Fibroblast of skin of scalp (primary cell): Measurements from ENCODE around the gene CLEC20A. TPM values are rescaled to one million over a fixed set of nuclear protein-coding genes. Genes with fewer than 3 reads are reported as not detected.

ENCODE experiments used
- DNase-seq: peaks from one replicate; pipeline ENCODE4 v3.0.0-alpha.2; 2013
- polyA plus RNA-seq, 2 experiments: library from polyadenylated mRNA; unstranded; fragments of 120-200 nt; gene quantifications; one replicate each; pipeline ENCODE4 v1.2.1, GENCODE V29; 2013; ENCODE audit not compliant: insufficient read length in 2 of 2

CLEC20A gene
- not detected for polyA plus RNA-seq (2013, experiment 1 of 2; ENCODE audit: insufficient read length)
- polyA plus RNA-seq (2013, experiment 2 of 2; ENCODE audit: insufficient read length): not detected

DNA sequence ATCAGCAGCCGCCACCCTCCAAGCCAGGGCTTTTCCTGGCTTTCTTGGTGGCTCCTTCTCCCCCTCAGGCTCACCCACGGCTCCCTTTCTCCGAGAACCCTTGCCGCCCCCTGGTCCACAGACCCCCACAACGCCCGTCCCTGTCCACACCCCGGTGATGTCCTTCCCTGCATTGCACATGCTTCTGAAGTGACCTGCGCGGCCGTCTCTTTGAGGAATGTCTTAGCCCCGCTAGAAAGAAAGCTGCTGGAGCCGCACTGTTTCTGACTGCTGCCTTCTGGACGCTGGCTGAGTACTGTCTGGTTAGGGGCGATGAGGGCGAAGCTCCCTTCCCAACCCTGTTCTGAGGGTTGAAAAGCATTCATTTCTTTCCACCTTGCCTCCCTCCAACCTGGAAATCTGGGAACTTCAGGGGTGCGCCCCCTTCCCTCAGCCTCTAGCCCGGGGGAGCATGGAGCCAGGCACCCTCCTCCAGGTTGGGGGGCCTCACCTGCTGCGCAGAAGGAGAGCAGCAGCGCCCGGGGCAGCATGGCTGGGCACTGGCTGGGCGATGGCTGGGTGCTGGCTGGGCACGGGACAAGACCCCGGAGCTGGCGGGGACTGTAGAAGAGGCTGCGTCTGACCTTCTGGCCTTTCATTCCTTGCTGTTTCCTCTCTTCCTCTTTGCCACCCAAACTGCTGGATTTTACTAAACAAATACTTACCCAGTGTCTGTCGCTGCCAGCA lies at the start of gene CLEC20A:
Gene CLEC20A, minus strand, starts transcription at position 555 of the 726 bp plus-strand sequence. Its CDS starts 25 bp downstream, at position 530.
- DNase-seq: no peak

DNA sequence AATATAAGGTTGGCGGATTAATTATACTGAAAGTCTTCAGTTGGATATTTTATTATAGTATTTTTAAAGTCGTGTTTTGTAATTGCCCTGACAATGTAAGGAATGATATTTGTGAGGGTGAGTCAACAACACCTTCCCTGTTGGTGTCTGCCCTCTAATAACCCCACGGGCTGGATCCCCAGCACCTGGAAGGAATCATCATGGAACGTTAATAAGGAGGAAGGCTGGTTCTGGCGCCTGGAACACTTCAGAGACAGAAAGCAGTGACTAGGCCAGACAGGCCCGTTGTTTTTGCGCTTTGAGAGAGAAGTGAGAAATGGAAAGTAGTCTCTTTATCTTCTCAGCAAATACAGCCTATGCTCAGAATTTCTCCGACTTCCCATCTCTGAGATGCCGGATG lies 47.8 kb upstream of the CLEC20A start:
- no peak for DNase-seq

DNA sequence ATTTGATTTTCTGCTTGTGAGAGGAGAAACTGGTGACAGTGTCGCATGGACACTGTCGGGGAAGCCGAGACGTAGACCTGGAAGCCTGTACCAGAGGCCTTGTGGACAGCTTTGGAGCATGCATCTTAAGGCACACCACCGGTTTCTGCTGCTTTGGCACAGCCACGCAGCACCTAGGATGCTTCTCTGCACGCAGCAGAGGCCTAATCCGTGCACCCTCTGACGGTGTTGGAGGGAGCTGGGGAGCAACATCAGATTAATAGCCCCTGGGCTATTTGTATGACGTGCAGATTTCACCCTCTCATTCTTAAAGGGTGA lies 46.5 kb upstream of the CLEC20A start:
- DNase-seq: no peak

DNA sequence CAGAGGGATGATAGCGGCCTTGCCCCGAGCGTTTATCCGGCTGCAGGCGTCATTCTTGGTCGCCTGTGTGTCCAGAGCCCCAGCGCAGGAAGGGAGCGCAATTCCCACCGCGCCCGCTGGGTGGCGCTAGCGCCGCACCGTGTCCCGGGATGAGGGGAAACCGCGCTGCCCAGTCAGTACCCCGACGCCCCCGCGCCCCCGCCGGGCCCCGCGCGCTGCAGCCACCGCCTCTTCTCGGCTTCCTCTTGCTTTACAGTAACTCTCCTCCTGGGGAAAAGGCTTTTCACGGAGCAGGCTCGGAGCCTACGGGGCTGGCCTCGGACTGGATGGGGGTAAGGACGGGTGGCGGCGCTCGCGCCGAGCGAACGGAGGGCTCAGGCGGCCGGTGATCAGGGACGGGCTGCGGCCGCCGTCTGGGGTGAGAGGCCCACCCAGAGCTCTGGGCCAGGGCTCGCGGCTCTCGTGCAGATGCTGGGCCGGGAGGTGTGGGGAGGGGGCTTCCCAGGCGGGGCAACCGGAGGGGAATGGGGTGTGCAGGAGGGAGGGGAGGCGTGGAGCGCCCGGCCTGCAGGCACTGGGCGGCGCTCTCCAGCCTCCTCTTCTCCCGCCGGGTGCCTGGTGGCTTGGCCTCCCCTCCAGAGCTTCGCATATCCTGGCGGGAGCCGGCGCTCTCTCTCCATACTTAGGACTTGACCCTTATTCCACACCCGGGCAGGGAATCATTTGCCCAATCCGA lies 46.0 kb upstream of the CLEC20A start:
- peak; percentile 93 for DNase-seq

DNA sequence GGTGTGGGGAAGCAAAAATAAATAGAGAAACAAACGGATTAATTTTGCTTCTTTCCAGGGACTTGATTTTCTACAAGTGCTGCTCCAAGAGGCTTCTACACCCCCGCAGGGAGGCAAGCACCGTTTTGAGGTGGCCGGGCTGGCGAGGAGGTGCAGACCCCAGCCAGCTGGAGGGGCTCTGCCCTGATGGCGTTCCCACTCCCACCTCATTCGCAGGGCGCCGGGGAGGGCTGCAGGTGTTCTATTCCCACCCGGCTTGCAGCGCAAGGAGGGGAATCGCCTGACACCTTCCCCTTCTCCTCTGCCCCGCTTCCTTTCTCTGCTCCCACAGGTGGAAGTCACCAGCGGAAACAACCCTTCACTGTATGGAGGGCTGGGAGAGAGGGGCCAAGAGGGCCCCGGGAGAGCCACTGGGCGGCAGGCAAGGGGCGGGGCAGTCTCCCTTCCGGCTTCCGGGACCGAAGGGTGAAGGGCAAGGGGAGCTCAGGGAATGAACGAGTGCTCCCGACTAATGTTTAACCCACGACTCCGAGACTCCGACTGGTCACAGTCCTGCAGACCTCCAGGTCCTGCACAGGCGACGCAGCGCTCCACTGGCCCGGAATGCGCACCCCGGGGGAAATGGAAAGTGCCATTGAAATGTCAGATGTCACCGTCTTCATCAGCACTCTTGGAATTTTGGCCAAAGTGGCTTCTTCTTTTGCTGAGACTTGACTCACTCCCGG lies 45.2 kb upstream of the CLEC20A start:
- DNase-seq: no peak

DNA sequence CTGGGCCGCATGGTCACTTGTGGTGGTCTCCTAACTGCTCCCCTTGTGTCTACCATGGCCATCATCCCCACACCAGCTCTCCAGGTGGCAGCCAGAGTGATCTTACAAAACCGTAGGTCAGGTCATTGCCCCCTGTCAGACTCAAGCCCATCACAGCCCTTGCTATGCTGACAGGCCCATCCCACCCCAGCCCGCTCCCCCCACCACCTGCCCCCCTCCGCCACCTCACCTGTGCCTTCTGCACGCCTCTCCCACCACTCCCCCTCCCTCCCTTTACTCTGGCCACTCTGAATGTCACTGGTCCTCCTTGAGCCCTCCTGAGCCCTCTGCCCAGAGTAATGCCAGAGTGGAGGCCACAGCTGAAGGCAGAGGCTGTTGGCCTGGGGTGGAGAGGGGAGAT lies 44.6 kb upstream of the CLEC20A start:
- no peak for DNase-seq

DNA sequence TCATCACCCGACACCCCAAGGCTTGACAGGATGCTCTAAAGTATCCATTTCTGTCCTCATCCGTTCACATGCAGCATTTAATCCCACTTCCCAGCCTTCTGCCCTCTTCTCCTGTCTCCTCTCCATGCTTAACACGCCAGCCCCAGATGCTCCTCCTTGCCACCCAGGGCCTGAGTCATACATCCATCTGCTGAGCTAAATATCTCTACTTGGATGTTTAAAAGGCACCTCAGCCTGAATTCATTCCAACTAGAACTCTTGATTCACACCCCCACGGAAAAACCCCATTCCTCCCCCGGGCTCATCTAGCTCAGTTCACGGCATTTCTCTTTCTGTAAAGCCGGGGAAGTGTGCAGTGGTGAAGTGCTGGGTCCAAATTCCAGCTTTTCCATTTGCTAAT lies 43.9 kb upstream of the CLEC20A start:
- DNase-seq: peak; percentile 85

DNA sequence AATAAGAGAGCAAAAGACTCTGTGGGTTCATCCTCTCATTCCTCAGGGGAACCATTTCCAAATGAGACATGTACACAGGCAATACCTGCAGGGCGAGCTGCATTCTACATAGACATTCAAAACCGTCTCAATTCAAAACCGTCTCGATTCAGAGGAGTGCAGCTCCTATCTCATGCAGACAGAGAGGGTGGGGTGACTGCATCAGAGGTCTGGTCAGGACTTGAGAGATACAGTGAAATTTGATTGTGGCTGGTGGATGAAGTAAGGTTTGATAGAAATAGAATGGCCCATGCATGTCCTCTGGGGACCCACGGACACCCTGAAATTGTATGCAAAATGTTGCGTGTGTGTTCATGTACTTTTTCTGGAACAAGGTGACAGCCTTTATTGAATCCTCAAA lies 43.4 kb upstream of the CLEC20A start:
- no peak for DNase-seq

DNA sequence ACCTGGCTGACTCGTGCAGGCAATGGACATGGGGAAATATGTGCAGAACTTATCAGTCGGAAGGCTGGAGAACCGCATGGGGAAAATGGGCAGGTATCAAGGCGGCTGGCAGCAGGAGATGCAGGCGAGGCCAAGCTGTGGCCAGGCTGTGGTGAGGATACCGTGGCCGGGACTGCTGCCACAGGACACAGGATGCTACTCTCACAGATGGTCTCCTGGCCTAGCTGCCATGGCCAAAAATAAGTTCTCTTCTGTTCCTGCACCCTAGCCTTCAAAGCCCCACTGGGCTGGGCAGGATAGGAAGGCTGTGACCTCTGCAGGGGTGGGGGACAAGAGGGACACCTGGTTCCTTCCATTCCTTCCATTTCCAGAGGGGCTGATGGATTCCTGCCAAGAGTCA lies 42.5 kb upstream of the CLEC20A start:
- DNase-seq: no peak

DNA sequence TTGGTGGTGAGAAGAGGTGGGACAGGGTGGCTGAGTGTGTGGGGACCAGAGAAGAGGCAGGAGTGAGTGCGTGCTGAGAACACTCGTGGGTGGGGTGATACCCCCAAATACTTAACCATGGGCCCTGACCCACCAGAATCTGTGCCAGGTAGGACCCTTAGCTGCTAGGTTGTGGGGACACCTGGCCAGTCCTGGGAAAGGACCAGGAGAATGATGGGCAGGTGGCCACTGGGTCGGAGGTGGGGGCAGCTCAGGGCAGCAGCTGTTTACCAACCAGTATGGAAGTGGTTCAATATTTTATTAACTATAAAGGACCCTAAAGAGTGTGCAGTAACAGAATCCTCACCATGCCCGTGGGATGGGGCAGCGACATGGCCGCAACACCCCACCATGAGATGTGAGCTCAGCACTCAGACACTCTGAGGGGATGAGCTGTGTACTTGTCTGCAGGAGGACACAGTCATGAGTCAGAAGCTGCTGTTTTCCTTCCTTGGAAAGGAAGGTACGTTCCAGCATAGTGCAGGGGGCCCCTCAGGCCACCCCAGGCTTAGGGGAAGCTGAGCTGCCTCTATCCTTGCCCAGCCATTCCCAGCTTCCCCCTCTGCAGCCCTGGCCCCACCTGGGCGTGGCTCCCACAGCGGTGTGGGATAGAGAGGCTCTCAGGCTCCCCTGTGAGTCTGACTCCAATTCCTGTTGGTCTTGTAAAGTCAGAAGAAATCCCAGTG lies 41.6 kb upstream of the CLEC20A start:
- peak; percentile 88 for DNase-seq

DNA sequence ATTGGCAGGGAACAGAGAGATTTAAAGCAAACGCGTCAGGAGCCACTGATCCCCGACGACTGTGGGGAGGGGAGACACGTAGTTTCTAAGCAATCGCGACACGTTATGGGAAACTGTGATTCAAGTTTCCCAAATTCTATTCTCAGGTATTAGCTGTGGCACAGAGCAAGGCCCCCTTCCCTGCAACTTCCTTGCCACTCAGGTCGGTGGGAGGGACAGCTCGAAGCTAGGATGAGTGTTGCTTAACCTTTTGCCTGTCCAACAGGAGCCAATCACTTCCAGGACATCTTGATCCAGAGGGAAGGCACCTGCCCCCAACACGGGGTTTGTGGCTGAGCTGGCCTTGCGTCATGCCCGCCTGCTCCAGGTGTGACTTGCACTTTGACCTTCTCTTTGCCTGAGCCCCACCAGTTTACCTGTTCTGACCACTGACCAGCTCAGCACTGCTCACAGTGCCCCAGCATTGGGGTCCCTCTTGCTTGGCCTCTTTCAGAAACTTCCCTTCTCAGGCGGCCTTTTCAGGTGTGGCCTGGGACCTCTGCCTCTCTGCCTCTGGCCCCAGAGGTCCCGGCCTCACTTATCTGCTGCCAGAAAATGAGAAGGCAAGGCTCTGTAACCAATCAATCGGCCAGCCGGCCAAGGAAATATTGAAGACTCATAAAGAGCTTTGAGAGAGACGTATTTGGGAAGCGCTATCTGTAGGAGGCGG lies 40.8 kb upstream of the CLEC20A start:
- DNase-seq: no peak

DNA sequence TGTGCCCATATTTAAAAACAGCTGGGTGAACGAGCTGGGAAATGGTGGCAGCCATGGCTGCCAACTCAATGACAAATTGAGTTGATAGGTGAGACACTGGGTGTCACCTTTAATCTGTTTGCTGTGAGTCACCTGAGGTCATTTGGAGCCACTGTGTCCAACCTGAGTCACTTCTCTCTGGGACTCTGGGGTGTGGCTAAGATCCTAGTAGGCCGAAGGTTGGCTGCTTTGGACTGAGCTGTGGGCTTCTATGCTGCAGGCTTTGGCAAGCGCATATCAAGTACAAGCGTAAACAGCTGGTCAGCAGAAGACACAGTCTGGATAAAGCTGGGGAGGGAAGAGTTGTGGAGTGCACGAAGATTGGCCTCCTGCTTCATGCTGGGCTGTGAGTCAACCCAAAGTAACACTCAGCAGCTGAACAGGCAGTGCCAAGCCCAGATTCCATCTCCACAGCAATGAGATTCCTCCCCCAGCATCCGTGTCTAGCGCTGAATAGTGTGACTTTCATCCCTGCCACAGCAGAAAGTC lies 40.1 kb upstream of the CLEC20A start:
- peak; percentile 95 for DNase-seq

DNA sequence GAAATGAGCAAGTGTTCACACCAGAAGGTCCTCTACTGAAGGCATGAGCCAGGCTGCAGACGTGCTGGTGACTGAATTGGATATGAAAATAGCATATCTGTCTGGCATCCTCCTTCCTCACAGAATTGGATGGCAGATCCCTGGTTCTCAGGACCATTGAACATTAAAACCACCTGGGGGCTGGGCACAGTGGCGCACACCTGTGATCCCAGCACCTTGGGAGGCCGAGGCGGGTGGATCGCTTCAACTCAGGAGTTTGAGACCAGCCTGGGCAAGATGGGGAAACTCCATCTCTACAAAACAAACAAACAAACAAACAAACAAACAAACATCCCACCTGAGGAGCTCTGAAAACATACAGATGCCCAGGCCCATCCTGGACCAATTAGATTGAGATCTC lies 39.6 kb upstream of the CLEC20A start:
- no peak for DNase-seq

DNA sequence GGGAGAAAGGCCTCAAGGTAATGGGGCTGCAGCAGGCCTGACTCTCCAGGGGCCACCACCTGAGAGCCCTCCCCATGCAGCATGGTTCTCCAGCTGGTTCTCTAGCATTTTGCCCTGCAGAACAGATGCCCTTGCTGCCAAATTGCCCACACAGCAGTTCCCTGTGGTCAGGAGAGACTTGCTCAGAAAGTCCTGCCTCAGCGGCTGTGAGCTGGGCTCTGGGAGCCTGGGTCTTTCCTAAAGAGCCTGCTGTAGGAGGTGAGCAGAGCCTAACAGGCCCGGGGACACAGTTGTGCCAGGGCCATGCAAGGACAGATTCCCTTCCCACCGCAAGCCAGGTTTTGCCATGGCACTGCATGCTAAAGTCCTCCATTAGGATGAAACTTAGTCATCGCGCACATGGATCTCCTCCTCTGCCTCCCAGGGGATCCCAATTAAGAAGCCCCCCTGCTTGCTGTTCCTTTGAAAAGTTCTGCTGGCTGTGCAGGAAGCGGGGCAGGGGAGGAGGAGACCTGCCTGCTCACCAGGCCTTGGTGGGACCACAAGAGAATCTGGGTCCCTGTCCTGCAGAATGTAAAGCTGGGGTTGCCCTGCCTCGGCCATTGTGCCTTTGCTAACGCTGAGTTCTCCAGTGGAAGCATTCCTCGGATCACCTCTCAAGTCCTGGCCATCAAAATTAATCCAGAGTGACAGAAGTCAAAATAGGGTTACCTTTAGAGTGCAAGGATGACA lies 37.5 kb upstream of the CLEC20A start:
- no peak for DNase-seq

DNA sequence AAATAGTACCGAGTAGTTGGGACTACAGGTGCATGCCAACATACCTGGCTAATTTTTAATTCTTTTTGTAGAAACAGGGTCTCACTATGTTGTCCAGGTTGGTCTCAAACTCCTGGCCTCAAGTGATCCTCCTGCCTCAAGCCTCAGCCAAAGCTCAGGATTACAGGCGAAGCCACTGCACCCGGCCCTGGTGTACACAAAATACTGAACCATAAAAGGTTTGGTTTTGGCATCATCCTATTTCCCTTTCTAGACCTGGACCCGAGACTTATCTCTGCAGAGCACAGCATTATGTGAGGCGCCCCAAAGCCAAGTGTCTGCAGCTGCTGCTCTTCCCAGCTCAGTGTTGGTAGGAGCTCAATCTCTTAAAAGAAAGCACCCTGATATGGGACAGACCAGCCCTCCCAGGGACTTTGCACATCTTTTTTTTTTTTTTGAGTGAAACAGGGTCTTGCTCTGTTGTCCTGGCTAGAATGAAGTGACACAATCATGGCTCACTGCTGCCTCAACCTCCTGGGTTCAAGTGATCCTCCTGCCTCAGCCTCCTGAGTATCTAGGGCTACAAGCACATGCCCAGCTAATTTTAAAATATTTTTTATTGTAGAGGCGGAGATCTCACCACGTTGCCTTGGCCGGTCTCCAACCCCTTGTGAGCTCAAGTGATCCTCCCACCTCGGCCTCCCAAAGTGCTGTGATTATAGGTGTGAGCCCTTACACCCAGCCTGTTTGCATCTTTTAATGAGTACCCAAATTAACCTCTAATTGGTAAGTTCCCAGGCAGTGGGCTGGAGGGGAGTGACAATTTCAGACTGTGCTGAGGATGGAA lies 36.6 kb upstream of the CLEC20A start:
- no peak for DNase-seq

DNA sequence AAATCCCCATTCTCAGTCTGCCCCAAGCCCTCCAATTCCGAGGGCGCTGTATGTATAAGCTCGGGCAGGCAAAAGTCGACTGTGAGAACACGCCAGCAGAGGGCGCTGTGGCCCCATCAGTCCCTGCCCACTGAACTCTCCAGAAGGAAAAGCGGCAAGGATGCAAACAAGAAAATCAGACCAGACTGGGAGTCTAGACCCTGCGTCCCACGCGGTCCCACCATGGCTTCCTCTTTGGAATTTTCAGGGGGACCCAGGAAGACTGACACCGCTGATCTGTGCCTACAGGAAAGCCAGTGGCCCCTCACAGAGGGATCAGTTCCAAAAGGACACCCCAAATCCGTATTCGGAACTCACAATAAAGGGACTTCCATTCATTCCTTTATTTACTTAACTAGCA lies 35.6 kb upstream of the CLEC20A start:
- DNase-seq: peak; percentile 80

DNA sequence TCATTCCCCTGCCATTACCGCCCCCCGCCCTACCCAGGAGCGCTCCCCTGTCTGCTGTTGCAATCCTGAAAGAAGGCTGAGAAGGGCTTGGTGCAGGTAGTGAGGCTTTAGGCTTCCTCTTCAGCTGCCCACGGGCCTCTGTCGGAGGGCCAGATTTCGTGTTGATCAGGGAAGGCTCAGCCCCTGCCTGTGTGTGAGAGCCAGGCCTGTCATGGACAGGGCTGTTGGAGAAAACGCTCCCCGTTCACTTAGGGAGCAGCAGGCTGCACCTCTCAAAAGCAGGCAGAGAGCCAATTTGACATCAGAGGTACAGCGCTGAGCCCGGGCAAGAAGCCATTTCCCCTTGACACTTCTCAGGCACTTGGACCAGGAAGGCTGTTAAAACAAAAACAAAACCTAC lies 35.1 kb upstream of the CLEC20A start:
- DNase-seq: no peak

DNA sequence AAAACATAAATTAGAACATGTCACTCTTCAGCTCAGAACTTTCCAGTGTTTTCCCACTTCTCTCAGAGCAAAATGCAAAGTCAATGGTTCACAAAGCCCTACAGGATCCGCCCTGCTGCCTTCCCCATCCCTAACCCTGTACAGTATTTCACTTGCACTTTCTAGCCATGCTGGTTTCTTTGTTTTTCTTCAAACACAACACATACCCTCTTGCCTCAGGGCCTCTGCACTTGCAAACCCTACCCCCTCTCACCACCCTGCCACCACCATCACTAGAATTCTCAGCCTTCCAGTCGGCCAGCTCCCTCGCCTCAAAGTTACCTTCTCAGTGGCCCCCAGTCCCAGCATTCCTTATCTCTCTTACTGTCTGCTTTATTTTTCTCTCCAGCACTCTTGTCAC lies 33.7 kb upstream of the CLEC20A start:
- no peak for DNase-seq

DNA sequence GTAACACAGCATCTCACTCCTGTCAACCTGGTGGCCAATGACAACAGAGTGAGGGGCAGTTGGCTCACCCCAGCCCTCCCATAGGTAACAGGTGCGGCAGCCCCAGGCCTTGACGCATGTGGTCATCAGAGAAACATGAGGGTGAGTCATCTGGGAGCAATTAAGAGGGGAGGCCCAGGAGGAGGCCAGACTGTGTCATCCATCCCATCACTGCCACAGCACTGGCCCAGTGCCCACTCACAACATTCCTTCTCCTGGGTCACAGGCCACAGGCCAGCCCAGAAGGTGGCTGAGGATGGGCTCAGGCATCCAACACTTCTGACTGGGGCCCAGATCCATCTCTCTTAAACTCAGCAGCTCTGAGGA lies 33.3 kb upstream of the CLEC20A start:
- DNase-seq: peak; percentile 77

DNA sequence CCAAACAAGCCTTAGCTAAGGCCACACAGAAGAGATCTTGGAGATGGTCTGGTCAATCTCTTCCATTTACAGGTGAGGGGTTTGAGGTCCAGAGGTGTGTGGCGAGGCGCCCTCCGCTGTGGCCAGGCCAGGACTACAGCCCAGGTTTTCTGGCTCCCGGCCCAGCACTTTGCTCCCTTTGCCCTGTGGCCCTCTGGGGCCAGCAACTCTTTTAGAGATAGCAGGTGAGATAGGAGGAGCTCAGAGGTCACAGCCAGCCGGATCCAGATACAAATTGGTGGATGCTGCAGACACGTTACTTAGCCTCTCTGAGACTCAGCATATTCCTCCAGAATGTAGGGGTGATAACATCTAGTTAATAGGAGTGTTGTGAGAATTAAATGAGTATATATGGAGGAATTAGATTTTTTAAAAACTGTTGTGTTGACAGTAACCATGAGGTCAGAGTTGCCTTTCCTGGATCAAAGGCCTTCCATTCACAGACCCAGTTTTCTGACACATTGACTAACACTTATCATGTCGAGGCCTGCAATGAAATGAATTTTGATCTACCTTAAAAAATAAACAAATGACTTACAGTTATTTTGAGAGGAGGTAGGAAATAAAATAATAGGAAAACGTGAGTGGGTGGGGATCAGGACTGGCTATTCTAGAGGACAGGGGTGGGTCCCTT lies 32.7 kb upstream of the CLEC20A start:
- DNase-seq: no peak
